Hepatocyte (in vitro differentiated cells): ENCODE measurements around the gene SHISA6. TPM values are rescaled to one million over a fixed set of nuclear protein-coding genes. Genes with fewer than 3 reads are reported as not detected.

Source experiments
- DNase-seq: peaks from one replicate; pipeline ENCODE4 v3.0.0-alpha.2; 2016; ENCODE audit warnings: low spot score
- H2AFZ ChIP-seq: fragments of 200-600 bp; sonication (generic); 2 replicates; pipeline ENCODE4 v1.6.0; 2016; ENCODE audit warnings: antibody characterized with exemption, mild to moderate bottlenecking
- H3K27ac ChIP-seq: fragments of 200-600 bp; sonication (generic); 2 replicates; pipeline ENCODE4 v1.5.1; 2016; ENCODE audit warnings: mild to moderate bottlenecking
- H3K27me3 ChIP-seq: fragments of 200-600 bp; sonication (generic); 2 replicates; pipeline ENCODE4 v1.6.1; 2016
- H3K36me3 ChIP-seq: fragments of 200-600 bp; sonication (generic); replicated peaks from 2 replicates; pipeline ENCODE4 v1.5.1; 2016; ENCODE audit warnings: low read depth; ENCODE audit not compliant: insufficient read depth
- H3K4me1 ChIP-seq: fragments of 200-600 bp; sonication (generic); 2 replicates; pipeline ENCODE4 v1.5.1; 2016; ENCODE audit warnings: mild to moderate bottlenecking, moderate library complexity; ENCODE audit not compliant: insufficient read depth
- H3K4me2 ChIP-seq: fragments of 200-600 bp; sonication (generic); 2 replicates; pipeline ENCODE4 v1.6.0; 2016
- H3K4me3 ChIP-seq: fragments of 200-600 bp; sonication (generic); 2 replicates; pipeline ENCODE4 v1.5.1; 2016; ENCODE audit warnings: mild to moderate bottlenecking
- H3K79me2 ChIP-seq: fragments of 200-600 bp; sonication (generic); 2 replicates; pipeline ENCODE4 v1.6.0; 2017; ENCODE audit warnings: mild to moderate bottlenecking
- H3K9me2 ChIP-seq: fragments of 200-600 bp; sonication (generic); replicated peaks from 2 replicates; pipeline ENCODE4 v1.6.0; 2017; ENCODE audit warnings: mild to moderate bottlenecking; ENCODE audit not compliant: insufficient read depth
- H3K9me3 ChIP-seq: fragments of 200-600 bp; sonication (generic); 2 replicates; pipeline ENCODE4 v1.5.1; 2016; ENCODE audit warnings: low read depth, mild to moderate bottlenecking
- H4K20me1 ChIP-seq: fragments of 200-600 bp; sonication (generic); 2 replicates; pipeline ENCODE4 v1.6.0; 2016; ENCODE audit warnings: mild to moderate bottlenecking; ENCODE audit not compliant: insufficient read depth, poor library complexity, severe bottlenecking
- EZH2 ChIP-seq: fragments of 200-600 bp; sonication (generic); IDR thresholded peaks from 2 replicates; pipeline ENCODE4 v1.6.1; 2016; ENCODE audit warnings: antibody characterized with exemption, mild to moderate bottlenecking, borderline replicate concordance
- EZH2phosphoT487 ChIP-seq: fragments of 200-600 bp; sonication (generic); IDR thresholded peaks from one replicate; pipeline ENCODE4 v1.6.1; 2018; ENCODE audit warnings: antibody characterized with exemption, mild to moderate bottlenecking, low read depth, moderate library complexity; ENCODE audit not compliant: unreplicated experiment, severe bottlenecking
- WGBS: methylation state at CpG from one replicate; pipeline ENCODE4 v1.1.6; 2016; ENCODE audit warnings: low lambda C conversion rate; ENCODE audit errors: missing lambda C conversion rate; 5-methylcytosine and 5-hydroxymethylcytosine counted together
- polyA plus RNA-seq: library from polyadenylated mRNA; unstranded; fragments of >200 nt; fragmentation: Nextera tagmentation; extraction: Ambion mirVana; gene quantifications from 2 replicates; pipeline ENCODE4 v1.2.1, GENCODE V29; 2016
- total RNA-seq: library from RNA; depleted of rRNA; stranded (reverse); fragments of >200 nt; gene quantifications from 2 replicates; pipeline ENCODE4 v1.2.3, GENCODE V29; 2014
- TF ChIP-seq, protein P1 (sequence below): fragments of 200-600 bp; sonication (generic); IDR thresholded peaks from 2 replicates; pipeline ENCODE4 v1.5.1; 2016; ENCODE audit warnings: antibody characterized with exemption, mild to moderate bottlenecking; ENCODE audit not compliant: poor library complexity

The SHISA6 gene
- total and polyA plus RNA-seq, 2 experiments from 2014 or later: 0.21 to 0.80 TPM

DNA sequence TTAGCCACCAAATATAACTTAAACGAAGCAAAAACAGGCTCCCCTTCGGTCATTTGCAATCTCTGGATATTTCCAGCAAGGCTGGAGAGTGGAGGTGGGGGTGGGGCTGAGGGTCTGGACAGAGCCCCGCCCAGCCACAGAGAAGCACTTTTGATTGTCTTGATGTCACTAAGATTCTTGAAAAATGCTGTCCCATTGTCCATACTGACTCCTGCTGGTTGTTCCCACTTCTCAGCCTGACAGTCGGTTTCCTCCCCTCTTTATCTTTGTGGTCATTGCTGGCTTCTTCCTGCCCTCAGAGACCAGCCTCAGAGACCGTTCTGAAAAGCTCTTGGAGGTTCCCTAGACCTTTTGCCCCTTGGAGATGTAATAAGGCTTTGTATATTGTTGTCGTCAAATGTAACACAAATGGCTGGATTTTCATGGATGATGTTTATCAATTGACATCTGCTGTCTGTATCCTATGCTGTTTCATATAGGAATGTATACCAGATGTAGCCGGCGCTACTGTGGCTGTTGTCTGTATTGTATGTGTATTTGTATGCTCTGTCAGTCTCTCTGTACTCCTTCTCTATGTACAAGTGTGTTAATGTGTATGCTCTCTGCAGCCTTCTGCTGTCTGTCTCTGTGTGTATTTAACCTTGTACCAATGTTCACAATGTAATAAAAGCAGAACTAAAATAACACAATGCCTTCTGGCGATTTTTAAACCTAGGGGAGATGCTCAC is 262.5 kb downstream of the SHISA6 start:
- Histone ChIP-seq H2AFZ (no peak overlapping the region), H3K36me3 (no peaks in the 10 kb centered on the region), H3K4me1 (no peaks in the 10 kb centered on the region), H3K79me2 (no peaks in the 10 kb centered on the region), H3K4me2 (no peak overlapping the region), H3K4me3 (no peak overlapping the region), H3K9me2 (no peaks in the 10 kb centered on the region), H3K9me3 (no peaks in the 10 kb centered on the region), H3K27ac (no peak overlapping the region), H4K20me1 (no peaks in the 10 kb centered on the region), H3K27me3 (no peaks in the 10 kb centered on the region)
- WGBS: 71% methylated on average over 9 of the region's 9 CpGs
- no peak for DNase-seq
- TF ChIP-seq EZH2 (no peak), EZH2phosphoT487 (no peak)
- TF ChIP-seq, protein P1, sequence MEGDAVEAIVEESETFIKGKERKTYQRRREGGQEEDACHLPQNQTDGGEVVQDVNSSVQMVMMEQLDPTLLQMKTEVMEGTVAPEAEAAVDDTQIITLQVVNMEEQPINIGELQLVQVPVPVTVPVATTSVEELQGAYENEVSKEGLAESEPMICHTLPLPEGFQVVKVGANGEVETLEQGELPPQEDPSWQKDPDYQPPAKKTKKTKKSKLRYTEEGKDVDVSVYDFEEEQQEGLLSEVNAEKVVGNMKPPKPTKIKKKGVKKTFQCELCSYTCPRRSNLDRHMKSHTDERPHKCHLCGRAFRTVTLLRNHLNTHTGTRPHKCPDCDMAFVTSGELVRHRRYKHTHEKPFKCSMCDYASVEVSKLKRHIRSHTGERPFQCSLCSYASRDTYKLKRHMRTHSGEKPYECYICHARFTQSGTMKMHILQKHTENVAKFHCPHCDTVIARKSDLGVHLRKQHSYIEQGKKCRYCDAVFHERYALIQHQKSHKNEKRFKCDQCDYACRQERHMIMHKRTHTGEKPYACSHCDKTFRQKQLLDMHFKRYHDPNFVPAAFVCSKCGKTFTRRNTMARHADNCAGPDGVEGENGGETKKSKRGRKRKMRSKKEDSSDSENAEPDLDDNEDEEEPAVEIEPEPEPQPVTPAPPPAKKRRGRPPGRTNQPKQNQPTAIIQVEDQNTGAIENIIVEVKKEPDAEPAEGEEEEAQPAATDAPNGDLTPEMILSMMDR: no peak

DNA sequence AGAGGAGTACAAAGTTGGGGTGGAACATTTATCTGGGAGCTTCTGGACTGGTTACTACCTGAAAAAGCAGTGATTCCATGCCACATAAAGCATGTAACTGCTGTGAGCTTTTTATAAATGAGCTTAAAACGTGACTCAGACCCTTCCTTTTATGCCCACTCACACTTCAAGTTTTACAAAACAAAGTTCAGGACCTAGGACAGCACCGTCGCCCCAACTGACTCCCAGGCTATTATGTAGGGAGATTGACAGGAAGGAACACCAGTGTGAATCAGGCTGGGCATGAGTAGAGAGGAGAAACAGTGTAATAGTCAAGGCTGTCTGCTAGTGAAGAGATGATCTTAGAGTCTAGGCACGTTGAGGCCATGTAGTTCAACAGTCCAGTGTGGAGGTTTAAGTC is 265.6 kb downstream of the SHISA6 start:
- Histone ChIP-seq H3K9me3 (no peaks in the 10 kb centered on the region), H3K27me3 (no peaks in the 10 kb centered on the region), H3K4me1 (no peaks in the 10 kb centered on the region), H3K79me2 (no peaks in the 10 kb centered on the region), H3K27ac (no peak overlapping the region), H3K36me3 (no peaks in the 10 kb centered on the region), H4K20me1 (no peaks in the 10 kb centered on the region), H2AFZ (no peak overlapping the region), H3K4me2 (no peak overlapping the region), H3K9me2 (no peaks in the 10 kb centered on the region), H3K4me3 (no peak overlapping the region)
- 11% methylated on average over 4 of the region's 4 CpGs for WGBS
- TF ChIP-seq, protein P1: no peak
- TF ChIP-seq EZH2: no peak
- no peak for TF ChIP-seq EZH2phosphoT487
- peak; percentile 80 for DNase-seq

DNA sequence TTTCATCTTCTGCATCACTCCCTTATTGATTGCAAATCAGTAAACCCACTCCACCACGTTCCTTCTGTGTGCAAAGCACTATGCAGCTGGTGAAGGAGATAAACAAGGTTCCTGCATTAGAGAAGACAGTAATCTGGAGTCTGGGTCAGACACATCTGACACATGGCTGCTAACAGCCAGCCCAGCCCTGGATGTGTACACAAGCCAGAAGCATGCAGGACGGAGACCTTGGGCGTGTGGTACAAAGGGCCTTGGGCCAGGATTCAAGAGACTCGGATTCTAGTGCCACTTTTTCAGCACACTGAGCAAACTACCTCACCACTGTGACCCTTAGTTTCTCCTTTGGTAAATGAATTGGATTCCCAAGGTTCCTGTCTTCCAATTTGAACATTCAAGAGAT is 270.7 kb downstream of the SHISA6 start:
- peak; percentile 65 for DNase-seq
- Histone ChIP-seq H4K20me1 (no peaks in the 10 kb centered on the region), H2AFZ (no peak overlapping the region)

More for the DNA sequence above, 270.7 kb downstream of the SHISA6 start:
- WGBS: 32% methylated on average over 4 of the region's 4 CpGs
- Histone ChIP-seq H3K4me3 (no peak overlapping the region), H3K79me2 (no peaks in the 10 kb centered on the region), H3K9me3 (no peaks in the 10 kb centered on the region), H3K4me2 (no peak overlapping the region), H3K27ac (no peak overlapping the region), H3K9me2 (no peaks in the 10 kb centered on the region), H3K36me3 (no peaks in the 10 kb centered on the region), H3K27me3 (no peaks in the 10 kb centered on the region), H3K4me1 (peaks cover 4% of the 10 kb centered on the region)
- TF ChIP-seq EZH2phosphoT487: no peak
- TF ChIP-seq EZH2: no peak
- TF ChIP-seq, protein P1: no peak
